Measurements from ENCODE around the gene POLD2. TPM values are rescaled to one million over a fixed set of nuclear protein-coding genes. Genes with fewer than 3 reads are reported as not detected.

Gene POLD2
- total RNA-seq, 2 experiments from 2014 or later: 45.2 to 48.3 TPM

GRCh38 chr7:44093102-44093641 is 30.2 kb downstream of the POLD2 start:
- H3K9me3 ChIP-seq (ENCODE audit: control insufficient read depth in 1 of 2, insufficient read depth in 1 of 2, low read length in 2 of 2): no peaks in the 10 kb centered on the region
- Mint-ChIP-seq H3K4me1 (ENCODE audit: low read depth) (no peaks in the 10 kb centered on the region), H3K4me3 (no peak overlapping the region), H3K27me3 (no peaks in the 10 kb centered on the region), H3K27ac (no peak overlapping the region), H3K36me3 (ENCODE audit: low read depth) (no peaks in the 10 kb centered on the region), H3K9me3 (no peaks in the 10 kb centered on the region)
- ChIA-PET CTCF (no interaction called here), POLR2A (no interaction called here)
- no peak for DNase-seq
- H3K4me3 ChIP-seq (ENCODE audit: low read length): no peak overlapping the region
- no peak for TF ChIP-seq CTCF (IDR thresholded peaks at IDR 0.05)
- no peak overlapping the region for H3K27ac ChIP-seq (ENCODE audit: low read depth in 1 of 2, low read length in 2 of 2)
- ATAC-seq (ENCODE audit: poor library complexity): no peak
- H3K4me1 ChIP-seq (ENCODE audit: insufficient read depth, low read length): no peaks in the 10 kb centered on the region
- H3K36me3 ChIP-seq (ENCODE audit: insufficient read depth, low read length): no peaks in the 10 kb centered on the region
- intact Hi-C loops (cut with DNase I, micrococcal nuclease): no loop called here
- no peaks in the 10 kb centered on the region for H3K27me3 ChIP-seq (ENCODE audit: control insufficient read depth in 1 of 2, insufficient read depth in 2 of 2, low read length in 2 of 2)

GRCh38 chr7:44087911-44088838 is 35.2 kb downstream of the POLD2 start:
- Histone ChIP-seq H3K36me3 (ENCODE audit: insufficient read depth, low read length) (no peaks in the 10 kb centered on the region), H3K27me3 (ENCODE audit: control insufficient read depth in 1 of 2, insufficient read depth in 2 of 2, low read length in 2 of 2) (no peaks in the 10 kb centered on the region), H3K9me3 (ENCODE audit: control insufficient read depth in 1 of 2, insufficient read depth in 1 of 2, low read length in 2 of 2) (no peaks in the 10 kb centered on the region), H3K4me3 (ENCODE audit: low read length) (no peak overlapping the region), H3K27ac (ENCODE audit: low read depth in 1 of 2, low read length in 2 of 2) (no peak overlapping the region), H3K4me1 (ENCODE audit: insufficient read depth, low read length) (no peaks in the 10 kb centered on the region)
- Mint-ChIP-seq H3K36me3 (ENCODE audit: low read depth) (no peaks in the 10 kb centered on the region), H3K9me3 (no peaks in the 10 kb centered on the region), H3K27ac (no peak overlapping the region), H3K27me3 (no peaks in the 10 kb centered on the region), H3K4me1 (ENCODE audit: low read depth) (peaks cover 10% of the 10 kb centered on the region), H3K4me3 (no peak overlapping the region)
- no peak for ATAC-seq (ENCODE audit: poor library complexity)
- no peak for TF ChIP-seq CTCF (IDR thresholded peaks at IDR 0.05)
- CTCF ChIA-PET: no interaction called here
- DNase-seq: no peak
- intact Hi-C loops (cut with DNase I, micrococcal nuclease): no loop called here
- POLR2A ChIA-PET: no interaction called here

- Histone ChIP-seq H3K27ac (ENCODE audit: low read depth in 1 of 2, low read length in 2 of 2) (no peak overlapping the region), H3K4me1 (ENCODE audit: insufficient read depth, low read length) (peaks cover 6% of the 10 kb centered on the region), H3K36me3 (ENCODE audit: insufficient read depth, low read length) (no peaks in the 10 kb centered on the region), H3K4me3 (ENCODE audit: low read length) (no peak overlapping the region), H3K27me3 (ENCODE audit: control insufficient read depth in 1 of 2, insufficient read depth in 2 of 2, low read length in 2 of 2) (no peaks in the 10 kb centered on the region), H3K9me3 (ENCODE audit: control insufficient read depth in 1 of 2, insufficient read depth in 1 of 2, low read length in 2 of 2) (no peaks in the 10 kb centered on the region)
- DNase-seq (no peak), ATAC-seq (ENCODE audit: poor library complexity) (no peak)
- peaks cover 14% of the 10 kb centered on the region for H3K4me1 Mint-ChIP-seq (ENCODE audit: low read depth)
- H3K36me3 Mint-ChIP-seq (ENCODE audit: low read depth): peaks cover 8% of the 10 kb centered on the region
- ChIA-PET POLR2A (no interaction called here), CTCF (no interaction called here)
- no peak for TF ChIP-seq CTCF (IDR thresholded peaks at IDR 0.05)
- intact Hi-C loops (cut with DNase I, micrococcal nuclease): no loop called here
- H3K4me3 Mint-ChIP-seq: no peak overlapping the region
- no peaks in the 10 kb centered on the region for H3K9me3 Mint-ChIP-seq
- H3K27ac Mint-ChIP-seq: no peak overlapping the region
- no peaks in the 10 kb centered on the region for H3K27me3 Mint-ChIP-seq
Measured at GRCh38 chr7:44086627-44087026, 36.7 kb downstream of the POLD2 start.

Measured in CD4-positive, alpha-beta T cell (primary cell).